Inferior parietal cortex (tissue), 1 donor: ENCODE results near the gene DLK1.

Source experiments
- DNase-seq: peaks from one replicate; pipeline ENCODE4 v3.0.0-alpha.2; 2016; ENCODE audit errors: extremely low spot score

DLK1 gene

DNA sequence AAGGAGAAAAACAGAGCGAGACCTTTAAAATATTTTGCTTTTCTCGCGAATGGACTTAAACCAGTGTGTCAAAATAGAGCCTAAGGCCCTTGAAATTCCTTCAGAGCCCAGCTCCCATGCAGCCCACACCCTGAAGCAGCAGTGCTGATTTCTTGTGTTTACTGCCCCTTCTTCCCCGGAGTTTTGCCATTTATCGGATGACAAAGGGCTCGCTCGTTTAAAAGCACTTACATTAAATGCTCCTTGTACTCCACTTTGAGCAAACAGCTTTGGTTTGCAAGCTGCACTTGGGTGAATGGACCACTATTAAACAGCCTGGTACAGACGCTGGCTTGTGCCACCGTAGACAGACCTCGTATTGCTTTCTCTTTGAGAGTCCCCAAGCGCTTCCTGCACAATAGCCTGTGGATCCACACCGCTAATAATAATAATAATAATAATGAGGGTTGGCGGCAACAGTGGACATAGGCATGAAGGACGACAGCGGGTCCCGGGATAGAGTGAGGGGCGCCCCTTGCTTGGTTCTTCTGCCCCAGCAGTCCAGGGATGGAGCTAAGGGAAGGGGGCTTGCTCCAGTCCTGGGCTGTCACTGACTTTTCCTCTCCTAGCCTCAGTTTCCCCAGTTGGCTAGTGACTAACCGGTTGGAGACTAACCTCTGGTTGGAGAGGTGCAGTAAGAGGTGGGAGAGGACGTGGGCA, 6.6 kb downstream of the DLK1 start:
- DNase-seq: no peak

GRCh38 chr14:100734031-100734990, 7.6 kb downstream of the DLK1 start:
- no peak for DNase-seq

GRCh38 chr14:100735271-100735670, 8.6 kb downstream of the DLK1 start:
- no peak for DNase-seq

- no peak for DNase-seq
These were observed 9.8 kb downstream of the DLK1 start for GRCh38 chr14:100736269-100737180.

- no peak for DNase-seq
These were observed 10.8 kb downstream of the DLK1 start for GRCh38 chr14:100737526-100737925.

- DNase-seq: no peak
These were observed 11.6 kb downstream of the DLK1 start for GRCh38 chr14:100738269-100738691.

DNA sequence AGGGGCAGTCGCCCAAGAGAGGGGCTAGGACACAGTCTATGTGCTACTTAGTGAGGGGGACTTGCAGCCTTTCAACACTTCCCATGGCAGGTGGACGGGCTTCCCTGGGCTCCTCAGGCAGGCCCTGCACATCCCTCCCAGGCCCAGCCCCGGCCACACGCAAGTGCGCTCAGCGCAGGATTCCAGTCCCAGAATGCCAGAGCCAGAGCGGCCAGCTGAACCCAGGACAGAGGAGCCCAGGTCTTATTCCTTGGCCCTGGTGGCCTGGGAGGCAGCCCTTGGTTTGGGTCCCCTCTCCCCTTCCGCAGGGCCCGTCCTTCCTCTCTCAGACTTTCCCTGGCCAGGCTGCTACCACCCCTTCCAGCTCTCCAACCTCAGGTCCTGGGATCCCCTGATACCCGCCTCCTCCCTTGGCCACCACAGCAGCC, 12.0 kb downstream of the DLK1 start:
- no peak for DNase-seq

DNA sequence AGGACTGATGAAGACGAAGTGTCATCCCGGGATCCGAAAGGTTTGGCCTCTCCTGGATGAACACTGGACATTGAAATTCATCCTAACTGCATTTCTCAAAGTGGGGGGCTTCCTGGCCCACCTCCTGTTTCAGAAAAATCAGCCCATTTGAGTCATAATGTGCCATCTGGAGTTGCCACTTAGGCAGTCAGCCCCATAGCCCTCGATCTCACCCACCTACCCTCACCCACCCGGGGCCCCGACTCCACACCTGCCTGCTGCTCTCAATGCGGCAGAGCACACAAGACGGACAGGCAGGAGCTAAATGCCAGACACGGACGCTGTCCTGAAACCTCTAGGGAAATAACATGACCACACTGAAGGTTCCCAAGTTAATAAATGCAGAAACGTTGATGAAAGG, 12.6 kb downstream of the DLK1 start:
- no peak for DNase-seq

- no peak for DNase-seq
These were observed 13.6 kb downstream of the DLK1 start for GRCh38 chr14:100740196-100740825.

- DNase-seq: no peak
These were observed 14.2 kb downstream of the DLK1 start for GRCh38 chr14:100740929-100741328.

- no peak for DNase-seq
These were observed 15.3 kb downstream of the DLK1 start for GRCh38 chr14:100741966-100742365.

DNA sequence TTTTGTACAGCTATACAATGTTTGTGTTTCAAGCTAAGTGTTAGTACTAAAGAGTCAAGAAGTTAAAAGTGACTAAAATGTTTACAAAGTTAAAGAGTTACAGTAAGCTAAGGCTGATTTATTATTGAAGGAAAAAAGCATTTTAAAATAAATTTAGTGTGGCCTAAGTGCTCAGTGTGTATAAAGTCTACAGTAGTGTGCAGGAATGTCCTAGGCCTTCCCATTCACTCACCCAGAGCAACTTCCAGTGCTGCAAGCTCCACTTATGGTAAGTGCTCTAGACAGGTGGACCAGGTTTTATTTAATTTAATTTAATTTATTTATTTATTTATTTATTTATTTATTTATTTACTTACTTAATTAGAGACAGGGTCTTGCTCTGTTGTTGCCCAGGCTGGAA, 19.6 kb downstream of the DLK1 start:
- no peak for DNase-seq

DNA sequence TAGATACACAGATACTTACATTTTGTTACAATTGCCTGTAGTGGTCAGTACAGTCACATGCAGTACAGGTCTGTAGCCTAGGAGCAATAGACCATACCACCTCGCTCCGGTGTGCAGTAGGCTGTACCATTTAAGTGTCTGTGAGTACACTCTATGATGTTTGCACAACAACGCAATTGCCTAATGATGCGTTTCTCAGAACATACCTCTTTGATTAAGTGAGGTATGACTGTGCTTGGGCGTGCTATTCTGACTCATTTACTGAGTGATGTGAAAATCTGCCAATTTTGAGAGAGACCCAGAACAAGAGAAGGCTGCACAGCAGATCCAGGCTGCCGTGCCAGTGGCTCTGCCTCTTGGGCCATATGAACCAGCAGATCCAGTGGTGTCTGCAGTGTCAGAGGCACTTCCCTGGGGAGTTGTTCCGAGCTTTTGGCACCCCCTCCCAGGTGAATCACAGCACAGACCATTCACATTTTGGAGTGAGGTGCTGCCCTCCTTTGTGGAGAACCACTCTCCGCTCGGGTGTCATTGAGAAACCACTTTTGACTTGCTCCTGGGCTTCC, 20.4 kb downstream of the DLK1 start:
- no peak for DNase-seq

GRCh38 chr14:100747736-100748135, 21.0 kb downstream of the DLK1 start:
- DNase-seq: no peak

GRCh38 chr14:100748403-100748802, 21.7 kb downstream of the DLK1 start:
- no peak for DNase-seq

GRCh38 chr14:100748944-100749343, 22.3 kb downstream of the DLK1 start:
- no peak for DNase-seq

DNA sequence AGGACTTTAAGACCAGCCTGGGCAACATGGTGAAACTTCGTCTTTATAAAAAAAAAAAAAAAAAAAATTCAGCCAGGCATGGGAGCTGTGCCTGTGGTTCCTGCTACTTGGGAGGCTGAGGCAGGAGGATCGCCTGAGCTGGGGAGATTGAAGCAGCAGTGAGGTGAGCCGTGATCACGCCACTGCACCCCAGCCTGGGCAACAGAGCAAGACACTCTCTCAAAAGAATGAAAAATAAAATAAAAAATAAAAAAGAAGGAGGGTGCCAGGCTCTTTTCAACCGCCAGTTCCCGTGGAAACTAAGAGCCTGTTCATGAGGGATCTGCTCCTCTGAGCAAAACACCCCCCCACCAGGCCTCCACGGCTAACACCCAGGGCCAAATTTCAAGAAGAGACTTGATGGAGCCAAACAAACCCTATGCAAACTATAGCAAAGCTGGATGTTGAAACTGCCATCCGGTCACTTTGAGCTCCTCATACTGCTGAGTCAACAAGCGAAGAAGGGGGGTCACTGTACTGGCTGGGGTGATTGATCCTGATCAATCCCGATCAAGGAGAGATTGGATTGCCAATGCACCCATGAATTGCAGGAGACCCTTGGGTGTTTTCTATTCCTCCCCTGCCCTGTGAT, 23.4 kb downstream of the DLK1 start:
- DNase-seq: no peak

- no peak for DNase-seq
These were observed 24.3 kb downstream of the DLK1 start for GRCh38 chr14:100750762-100751699.

DNA sequence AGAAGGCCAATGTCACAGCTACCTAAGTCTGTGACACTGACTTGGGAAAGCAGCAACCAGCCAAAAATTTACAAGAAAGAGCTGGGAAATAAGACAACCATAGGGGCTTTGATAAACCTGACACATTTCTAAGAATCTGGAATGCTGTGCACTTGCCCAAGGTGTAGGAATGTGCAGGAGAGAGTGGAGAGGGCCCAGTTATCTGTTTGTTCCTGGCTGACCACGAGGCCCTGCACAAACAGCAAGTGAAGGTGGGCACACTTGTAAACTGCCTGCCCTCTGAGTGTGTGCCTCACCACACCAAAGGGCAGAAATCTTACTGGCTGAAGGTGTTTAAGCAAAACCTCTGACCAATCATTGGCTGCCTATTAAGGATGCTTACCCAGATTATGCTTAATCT, 27.3 kb downstream of the DLK1 start:
- no peak for DNase-seq
